T-helper 17 cell (primary cell): ENCODE results near the gene FAM161A. TPM values are rescaled to one million over a fixed set of nuclear protein-coding genes. Genes with fewer than 3 reads are reported as not detected.
"Not testable (repeated sequence)": the region's sequence is repeated elsewhere in the genome, so short reads cannot be mapped to it uniquely, and the experiment has no call there.

ENCODE experiments used
- ATAC-seq: fragments of 150-1000 bp; cut with Tn5 transposase; 2 replicates; pipeline ENCODE4 v1.10.0; 2021; ENCODE audit warnings: mild to moderate bottlenecking, moderate library complexity
- DNase-seq, 3 donors: peaks; one replicate each; pipeline versions ENCODE4 v3.0.0 to v3.0.0-alpha.2; 2020 to 2021
- H3K9me3 ChIP-seq: one replicate; pipeline ENCODE4 v1.7.0; 2013; ENCODE audit warnings: low read length, mild to moderate bottlenecking; ENCODE audit not compliant: control insufficient read depth, poor library complexity, severe bottlenecking
- H3K27ac Mint-ChIP-seq: one replicate; pipeline ENCODE4 v1.8.0; 2022; ENCODE audit warnings: mild to moderate bottlenecking, moderate library complexity, mixed read lengths
- H3K27me3 Mint-ChIP-seq: one replicate; pipeline ENCODE4 v1.8.0; 2022; ENCODE audit warnings: mixed read lengths
- H3K36me3 Mint-ChIP-seq: one replicate; pipeline ENCODE4 v1.8.0; 2022; ENCODE audit warnings: low read depth, mixed read lengths
- H3K4me1 Mint-ChIP-seq: one replicate; pipeline ENCODE4 v1.8.0; 2022; ENCODE audit warnings: mild to moderate bottlenecking, mixed read lengths
- H3K4me3 Mint-ChIP-seq: one replicate; pipeline ENCODE4 v1.8.0; 2022; ENCODE audit warnings: mild to moderate bottlenecking, moderate library complexity, mixed read lengths
- total RNA-seq, 4 donors: library from RNA in 2 of 4; stranded (reverse) in 2 of 4; gene quantifications; one replicate each; pipeline ENCODE4 v1.2.3 and lab custom pipeline; 2022 to 2026

FAM161A gene
- total RNA-seq, 2 donors from 2014 or later, result 1.5 to 2.1 TPM

GRCh38 chr2:61816480-61817355, 37.1 kb downstream of the FAM161A start:
- no peak for ATAC-seq

GRCh38 chr2:61814539-61815160, 39.2 kb downstream of the FAM161A start:
- no peaks in the 10 kb centered on the region for H3K36me3 Mint-ChIP-seq
- H3K9me3 ChIP-seq, result no peaks in the 10 kb centered on the region
- H3K4me1 Mint-ChIP-seq, result no peaks in the 10 kb centered on the region
- no peak overlapping the region for H3K27ac Mint-ChIP-seq
- no peak overlapping the region for H3K4me3 Mint-ChIP-seq
- no peak for DNase-seq
- no peak for ATAC-seq
- peaks cover 27% of the 10 kb centered on the region for H3K27me3 Mint-ChIP-seq

More at GRCh38 chr2:61816480-61817355, 37.1 kb downstream of the FAM161A start:
- Mint-ChIP-seq H3K4me3 (no peak overlapping the region), H3K27ac (no peak overlapping the region), H3K27me3 (peaks cover 27% of the 10 kb centered on the region), H3K4me1 (no peaks in the 10 kb centered on the region), H3K36me3 (no peaks in the 10 kb centered on the region)
- H3K9me3 ChIP-seq, result no peaks in the 10 kb centered on the region
- no peak for DNase-seq

GRCh38 chr2:61813314-61813713, 40.5 kb downstream of the FAM161A start:
- not testable (repeated sequence) for H3K27ac Mint-ChIP-seq, H3K4me1 Mint-ChIP-seq, H3K36me3 Mint-ChIP-seq, H3K4me3 Mint-ChIP-seq, DNase-seq, H3K9me3 ChIP-seq, ATAC-seq
- peaks cover 21% of the 10 kb centered on the region for H3K27me3 Mint-ChIP-seq

- no peak overlapping the region for H3K27ac Mint-ChIP-seq
- no peak overlapping the region for H3K4me3 Mint-ChIP-seq
- no peaks in the 10 kb centered on the region for H3K9me3 ChIP-seq
- no peak for DNase-seq
- peaks cover 21% of the 10 kb centered on the region for H3K27me3 Mint-ChIP-seq
- peaks cover 3% of the 10 kb centered on the region for H3K36me3 Mint-ChIP-seq
- H3K4me1 Mint-ChIP-seq, result no peaks in the 10 kb centered on the region
- no peak for ATAC-seq
Measured at GRCh38 chr2:61811821-61812220, 42.0 kb downstream of the FAM161A start.

GRCh38 chr2:61810203-61810602, 43.7 kb downstream of the FAM161A start:
- peaks cover 21% of the 10 kb centered on the region for H3K27me3 Mint-ChIP-seq
- not testable (repeated sequence) for H3K36me3 Mint-ChIP-seq, ATAC-seq, H3K9me3 ChIP-seq, H3K4me3 Mint-ChIP-seq, H3K4me1 Mint-ChIP-seq, H3K27ac Mint-ChIP-seq, DNase-seq

- H3K4me3 Mint-ChIP-seq, ATAC-seq, DNase-seq, H3K9me3 ChIP-seq, H3K4me1 Mint-ChIP-seq, H3K36me3 Mint-ChIP-seq, H3K27ac Mint-ChIP-seq: not testable (repeated sequence)
- H3K27me3 Mint-ChIP-seq, result peaks cover 12% of the 10 kb centered on the region
Measured at GRCh38 chr2:61808693-61809092, 45.2 kb downstream of the FAM161A start.

GRCh38 chr2:61807036-61807757, 46.7 kb downstream of the FAM161A start:
- ATAC-seq, result no peak
- DNase-seq, result no peak
- no peak overlapping the region for H3K4me3 Mint-ChIP-seq
- H3K27ac Mint-ChIP-seq, result no peak overlapping the region
- peaks cover 5% of the 10 kb centered on the region for H3K36me3 Mint-ChIP-seq
- H3K9me3 ChIP-seq, result no peaks in the 10 kb centered on the region
- H3K4me1 Mint-ChIP-seq, result no peaks in the 10 kb centered on the region
- peaks cover 16% of the 10 kb centered on the region for H3K27me3 Mint-ChIP-seq

GRCh38 chr2:61802548-61802947, 51.3 kb downstream of the FAM161A start:
- no peaks in the 10 kb centered on the region for H3K9me3 ChIP-seq
- Mint-ChIP-seq H3K36me3 (peaks cover 2% of the 10 kb centered on the region), H3K4me1 (no peaks in the 10 kb centered on the region), H3K4me3 (no peak overlapping the region), H3K27ac (no peak overlapping the region), H3K27me3 (peaks cover 32% of the 10 kb centered on the region)
- ATAC-seq, result no peak
- no peak for DNase-seq

GRCh38 chr2:61799099-61799498, 54.8 kb downstream of the FAM161A start:
- H3K4me3 Mint-ChIP-seq, result no peak overlapping the region

GRCh38 chr2:61797446-61797845, 56.4 kb downstream of the FAM161A start:
- H3K27me3 Mint-ChIP-seq, result peaks cover 18% of the 10 kb centered on the region
- ATAC-seq, result not testable (repeated sequence)

More at GRCh38 chr2:61799099-61799498, 54.8 kb downstream of the FAM161A start:
- H3K9me3 ChIP-seq, result no peaks in the 10 kb centered on the region
- Mint-ChIP-seq H3K27me3 (peaks cover 22% of the 10 kb centered on the region), H3K27ac (no peak overlapping the region), H3K4me1 (no peaks in the 10 kb centered on the region), H3K36me3 (peaks cover 2% of the 10 kb centered on the region)
- ATAC-seq (no peak), DNase-seq (no peak)

GRCh38 chr2:61795408-61795807, 58.5 kb downstream of the FAM161A start:
- no peak overlapping the region for H3K4me3 Mint-ChIP-seq
- peaks cover 2% of the 10 kb centered on the region for H3K36me3 Mint-ChIP-seq
- H3K27ac Mint-ChIP-seq, result no peak overlapping the region
- DNase-seq (no peak), ATAC-seq (no peak)
- peaks cover 9% of the 10 kb centered on the region for H3K4me1 Mint-ChIP-seq
- H3K9me3 ChIP-seq, result no peaks in the 10 kb centered on the region
- peaks cover 21% of the 10 kb centered on the region for H3K27me3 Mint-ChIP-seq

More at GRCh38 chr2:61797446-61797845, 56.4 kb downstream of the FAM161A start:
- not testable (repeated sequence) for H3K36me3 Mint-ChIP-seq, H3K4me3 Mint-ChIP-seq, H3K27ac Mint-ChIP-seq, DNase-seq, H3K4me1 Mint-ChIP-seq, H3K9me3 ChIP-seq

- Mint-ChIP-seq H3K27ac (peak overlapping the region; percentile 88), H3K4me1 (peaks cover 9% of the 10 kb centered on the region), H3K27me3 (peaks cover 10% of the 10 kb centered on the region), H3K4me3 (peak overlapping the region; percentile 79), H3K36me3 (peaks cover 2% of the 10 kb centered on the region)
- ATAC-seq (peak; percentile 99), DNase-seq (peak; percentile 40 to 68 (median 47))
- no peaks in the 10 kb centered on the region for H3K9me3 ChIP-seq
Measured at GRCh38 chr2:61793389-61793836, 60.4 kb downstream of the FAM161A start.

GRCh38 chr2:61792355-61792890, 61.4 kb downstream of the FAM161A start:
- H3K9me3 ChIP-seq, result no peaks in the 10 kb centered on the region
- ATAC-seq (no peak), DNase-seq (no peak)
- Mint-ChIP-seq H3K27me3 (peaks cover 16% of the 10 kb centered on the region), H3K27ac (no peak overlapping the region), H3K36me3 (peaks cover 2% of the 10 kb centered on the region), H3K4me3 (no peak overlapping the region), H3K4me1 (peaks cover 9% of the 10 kb centered on the region)
